Stimulated activated naive CD4-positive, alpha-beta T cell (primary cell): ENCODE data around the gene LTBP1.
A peak's percentile ranks its signal among the peaks of the same experiment; 100 is the strongest.
"Not testable (repeated sequence)": the region's sequence is repeated elsewhere in the genome, so short reads cannot be mapped to it uniquely, and the experiment has no call there.

ENCODE experiments used
- DNase-seq, 6 experiments: peaks; one replicate each; lab custom pipeline; 2025; lab: John Stamatoyannopoulos, UW

Gene LTBP1, protein sequence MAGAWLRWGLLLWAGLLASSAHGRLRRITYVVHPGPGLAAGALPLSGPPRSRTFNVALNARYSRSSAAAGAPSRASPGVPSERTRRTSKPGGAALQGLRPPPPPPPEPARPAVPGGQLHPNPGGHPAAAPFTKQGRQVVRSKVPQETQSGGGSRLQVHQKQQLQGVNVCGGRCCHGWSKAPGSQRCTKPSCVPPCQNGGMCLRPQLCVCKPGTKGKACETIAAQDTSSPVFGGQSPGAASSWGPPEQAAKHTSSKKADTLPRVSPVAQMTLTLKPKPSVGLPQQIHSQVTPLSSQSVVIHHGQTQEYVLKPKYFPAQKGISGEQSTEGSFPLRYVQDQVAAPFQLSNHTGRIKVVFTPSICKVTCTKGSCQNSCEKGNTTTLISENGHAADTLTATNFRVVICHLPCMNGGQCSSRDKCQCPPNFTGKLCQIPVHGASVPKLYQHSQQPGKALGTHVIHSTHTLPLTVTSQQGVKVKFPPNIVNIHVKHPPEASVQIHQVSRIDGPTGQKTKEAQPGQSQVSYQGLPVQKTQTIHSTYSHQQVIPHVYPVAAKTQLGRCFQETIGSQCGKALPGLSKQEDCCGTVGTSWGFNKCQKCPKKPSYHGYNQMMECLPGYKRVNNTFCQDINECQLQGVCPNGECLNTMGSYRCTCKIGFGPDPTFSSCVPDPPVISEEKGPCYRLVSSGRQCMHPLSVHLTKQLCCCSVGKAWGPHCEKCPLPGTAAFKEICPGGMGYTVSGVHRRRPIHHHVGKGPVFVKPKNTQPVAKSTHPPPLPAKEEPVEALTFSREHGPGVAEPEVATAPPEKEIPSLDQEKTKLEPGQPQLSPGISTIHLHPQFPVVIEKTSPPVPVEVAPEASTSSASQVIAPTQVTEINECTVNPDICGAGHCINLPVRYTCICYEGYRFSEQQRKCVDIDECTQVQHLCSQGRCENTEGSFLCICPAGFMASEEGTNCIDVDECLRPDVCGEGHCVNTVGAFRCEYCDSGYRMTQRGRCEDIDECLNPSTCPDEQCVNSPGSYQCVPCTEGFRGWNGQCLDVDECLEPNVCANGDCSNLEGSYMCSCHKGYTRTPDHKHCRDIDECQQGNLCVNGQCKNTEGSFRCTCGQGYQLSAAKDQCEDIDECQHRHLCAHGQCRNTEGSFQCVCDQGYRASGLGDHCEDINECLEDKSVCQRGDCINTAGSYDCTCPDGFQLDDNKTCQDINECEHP (N-terminal part only)

DNA sequence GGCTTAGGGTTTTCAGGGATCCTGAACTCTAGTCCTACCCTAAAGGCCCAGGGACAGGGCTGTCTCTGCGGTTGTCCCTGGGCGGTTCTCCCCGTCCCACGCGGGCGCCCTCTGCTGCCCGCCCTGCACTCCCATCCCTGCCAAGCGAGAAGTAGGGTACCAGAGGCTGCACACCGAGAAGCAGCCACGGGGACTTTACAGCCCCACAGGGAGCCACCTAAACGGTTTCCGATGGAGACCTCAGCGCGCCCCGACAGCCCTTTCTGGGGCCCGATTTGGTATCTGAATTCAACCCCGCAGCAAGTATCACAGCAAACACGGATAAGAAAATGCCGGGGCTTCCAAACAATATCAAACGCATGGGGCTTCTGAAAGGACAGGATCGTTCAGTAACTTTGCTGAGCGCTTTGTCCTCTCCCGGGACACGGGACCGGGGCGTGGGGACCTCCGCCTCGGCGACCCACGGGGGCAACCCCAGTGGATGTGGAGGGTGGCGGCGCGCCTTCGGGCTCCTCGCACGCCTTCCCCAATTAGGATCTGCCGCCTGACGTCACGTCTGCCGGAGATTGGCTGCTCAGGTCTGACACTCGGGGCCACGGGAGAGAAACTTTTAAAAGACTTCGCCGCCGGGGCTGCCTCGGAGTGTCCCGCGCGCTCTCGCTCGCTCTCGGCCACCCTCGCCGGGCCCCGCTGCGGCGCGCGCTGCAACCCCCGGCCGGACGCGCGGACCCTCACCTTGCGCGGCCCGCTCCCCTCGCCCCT is at the start of gene LTBP1:
LTBP1 (plus strand) TSS at position 640 of the 762 bp plus-strand sequence. CDS start 372 bp downstream, outside the sequence.
- DNase-seq: peak in 3 of 6 experiments; percentile 3 to 38 (median 11)

DNA sequence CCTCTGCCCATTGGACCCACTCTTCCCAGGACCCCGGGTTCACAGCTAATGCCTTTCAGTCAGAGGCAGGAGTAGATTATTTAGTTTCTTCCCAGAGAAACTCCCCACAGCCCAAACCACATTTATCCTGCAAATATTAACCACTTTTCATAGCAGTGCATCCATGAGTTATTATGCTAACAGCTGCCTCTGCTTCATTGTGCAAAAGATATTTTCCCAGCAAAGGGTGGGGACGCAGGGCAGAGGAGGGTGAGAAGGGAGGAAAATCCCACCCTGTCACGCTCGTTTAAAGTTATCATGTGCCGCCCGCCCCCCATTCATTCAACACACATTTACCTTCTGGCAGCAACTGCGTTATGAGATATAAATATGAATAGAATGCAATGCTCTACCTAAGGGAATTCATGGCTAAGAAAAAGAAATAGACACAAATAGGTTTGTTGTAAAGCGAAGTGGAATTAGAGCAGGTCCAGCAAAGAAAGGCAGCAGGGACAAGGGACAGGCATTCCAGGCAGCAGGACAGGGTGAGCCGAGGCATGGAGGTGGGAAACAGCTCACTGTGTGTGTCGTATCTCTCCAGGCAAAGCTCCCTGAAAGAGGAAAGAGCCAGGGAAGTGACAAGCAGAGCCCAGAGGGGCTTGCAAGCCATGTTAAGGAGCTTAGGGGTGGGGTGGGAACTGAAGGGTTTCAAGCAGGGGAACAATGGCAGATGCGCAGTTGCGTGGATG is 46.3 kb upstream of the LTBP1 start:
- no peak for DNase-seq

DNA sequence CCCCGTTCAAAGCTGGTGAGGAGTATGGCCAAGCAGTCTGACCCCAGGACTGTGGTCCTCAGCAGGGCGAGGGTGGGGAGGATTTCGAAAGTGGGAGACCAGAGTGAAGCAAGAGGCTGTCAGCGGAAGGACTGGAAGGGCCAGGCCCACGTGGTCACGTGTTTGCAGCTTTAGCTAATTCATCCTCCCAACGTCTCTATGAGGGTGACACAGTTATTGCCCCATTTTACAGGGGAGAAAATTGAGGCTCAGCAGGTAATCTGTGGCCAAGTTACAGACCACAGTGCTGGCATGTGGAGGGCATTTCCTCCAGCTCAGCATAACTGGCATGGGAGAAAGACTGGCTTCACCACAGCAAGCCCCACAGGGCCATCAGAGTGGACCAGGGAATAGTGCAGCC is 45.4 kb upstream of the LTBP1 start:
- DNase-seq: no peak

DNA sequence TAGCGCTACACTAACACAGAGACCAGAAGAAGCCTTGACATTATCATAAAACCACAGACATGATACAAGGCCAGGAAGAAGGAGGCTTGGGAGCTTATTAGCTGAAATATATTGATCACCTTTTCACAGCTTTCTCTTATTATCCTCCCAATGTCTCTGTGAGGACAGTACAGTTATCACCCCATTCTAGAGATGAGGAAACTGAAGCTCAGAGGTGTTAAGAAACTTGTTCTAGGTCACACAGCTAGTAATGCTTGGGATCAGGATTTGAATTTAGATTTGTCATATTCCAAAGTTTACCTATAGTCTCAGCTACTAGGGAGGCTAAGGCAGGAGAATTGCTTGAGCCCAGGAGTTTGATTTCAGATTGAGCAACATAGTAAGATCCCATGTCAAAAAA is 44.6 kb upstream of the LTBP1 start:
- DNase-seq: no peak

DNA sequence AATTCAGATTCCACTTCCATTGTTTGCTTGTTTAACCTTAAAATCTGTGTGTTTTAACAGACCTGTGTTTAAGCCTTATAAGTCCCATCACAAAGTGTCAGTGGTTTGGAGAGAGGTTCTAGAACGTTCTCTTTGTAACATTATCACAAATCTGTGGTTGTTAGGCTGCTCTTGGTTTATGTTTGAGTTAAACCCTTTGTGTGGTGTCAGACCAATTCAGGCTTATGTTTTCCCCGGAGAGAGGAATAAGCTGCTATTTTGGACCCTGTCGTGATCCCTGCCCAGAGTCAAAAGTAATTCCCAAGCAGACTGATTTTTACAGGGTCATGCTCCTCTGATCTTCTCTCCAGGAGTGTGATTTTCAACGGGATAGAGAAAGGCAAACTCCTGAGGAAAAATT is 43.8 kb upstream of the LTBP1 start:
- no peak for DNase-seq

DNA sequence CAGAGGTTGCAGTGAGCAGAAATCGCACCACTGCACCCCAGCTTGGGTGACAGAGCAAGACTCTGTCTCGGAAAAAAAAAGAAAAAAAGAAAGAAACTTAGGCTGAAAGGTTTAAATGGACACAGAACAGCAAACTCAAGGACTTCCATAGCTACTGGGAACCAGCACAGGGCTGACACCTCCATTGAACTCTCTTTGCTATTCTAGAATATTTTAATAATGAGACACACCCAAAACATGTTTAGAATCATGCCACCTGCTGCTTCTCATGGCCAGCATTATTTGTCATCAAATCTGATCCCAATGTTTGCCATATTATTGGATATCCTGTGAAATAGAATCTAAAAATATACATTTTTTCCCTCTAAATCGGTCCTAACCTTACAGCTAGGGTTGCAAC is 42.7 kb upstream of the LTBP1 start:
- no peak for DNase-seq

DNA sequence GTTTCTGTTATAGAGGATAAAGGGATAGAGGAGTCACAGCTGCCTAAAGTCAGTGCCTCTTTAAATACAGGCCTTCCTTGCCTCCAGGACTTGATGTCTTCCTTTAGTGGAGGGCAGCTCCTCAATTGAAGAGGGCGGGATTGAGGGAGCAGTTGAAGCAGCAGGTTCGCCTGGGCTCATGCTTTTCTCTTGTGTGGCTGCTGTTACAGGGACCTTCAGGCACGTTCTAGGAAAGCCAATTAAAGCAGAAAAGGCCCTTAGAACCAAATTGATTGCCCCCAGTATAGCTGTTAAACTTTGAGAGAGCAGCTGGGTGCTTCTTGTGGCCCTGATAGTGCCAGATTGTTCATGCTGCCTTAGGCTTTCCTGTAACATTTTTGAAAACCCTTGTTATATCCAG is 42.0 kb upstream of the LTBP1 start:
- DNase-seq: no peak

DNA sequence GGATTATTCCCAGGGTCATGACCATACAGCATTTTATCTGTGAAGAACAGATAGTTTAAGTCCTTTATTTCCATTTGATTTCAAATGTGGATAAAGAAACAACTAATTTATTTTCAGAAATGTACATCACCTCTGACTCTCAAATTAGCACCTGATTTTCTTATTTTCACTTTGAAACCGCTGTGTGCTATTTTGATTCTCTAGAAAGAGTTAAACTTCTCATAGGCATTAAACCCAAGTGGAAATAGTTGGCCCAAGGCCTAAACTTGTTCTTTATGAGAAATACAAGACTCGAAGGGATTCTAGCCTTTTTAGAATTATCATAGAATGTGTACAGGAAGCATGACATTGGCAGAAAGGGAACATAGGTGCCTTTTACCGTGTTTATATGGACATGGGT is 41.5 kb upstream of the LTBP1 start:
- no peak for DNase-seq

DNA sequence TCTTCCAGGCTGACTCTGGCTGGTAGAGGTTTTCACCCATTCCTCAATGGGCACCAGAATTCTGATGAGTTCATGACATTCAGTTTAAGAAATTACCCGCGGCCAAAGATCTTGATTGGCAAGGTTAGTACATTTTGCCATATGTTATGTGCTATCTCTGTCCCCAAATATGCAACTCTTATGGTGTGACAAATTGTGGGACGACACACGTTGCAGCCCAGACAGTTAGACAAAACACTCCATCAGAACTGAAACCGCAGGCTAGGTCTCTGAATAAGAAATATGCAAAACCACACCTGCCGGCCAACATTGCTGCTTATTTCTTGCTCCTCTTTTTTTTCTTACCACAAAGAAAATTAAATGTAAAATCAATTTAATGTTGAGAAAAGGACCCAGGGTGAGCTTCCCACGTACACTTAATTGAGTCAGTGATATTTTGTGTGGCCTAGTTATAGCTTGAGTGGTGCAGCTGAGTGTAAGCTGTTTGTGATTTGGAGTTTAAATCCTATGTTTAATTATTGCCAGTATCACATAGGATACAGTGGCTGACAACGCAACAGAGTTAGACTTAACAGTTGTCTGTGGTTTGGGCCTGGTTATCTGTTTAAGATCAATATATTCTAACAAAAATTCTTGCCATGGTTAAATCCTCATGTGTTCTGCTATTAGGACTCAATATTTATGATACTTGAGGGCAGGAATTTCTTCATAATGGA is 35.7 kb upstream of the LTBP1 start:
- no peak for DNase-seq

DNA sequence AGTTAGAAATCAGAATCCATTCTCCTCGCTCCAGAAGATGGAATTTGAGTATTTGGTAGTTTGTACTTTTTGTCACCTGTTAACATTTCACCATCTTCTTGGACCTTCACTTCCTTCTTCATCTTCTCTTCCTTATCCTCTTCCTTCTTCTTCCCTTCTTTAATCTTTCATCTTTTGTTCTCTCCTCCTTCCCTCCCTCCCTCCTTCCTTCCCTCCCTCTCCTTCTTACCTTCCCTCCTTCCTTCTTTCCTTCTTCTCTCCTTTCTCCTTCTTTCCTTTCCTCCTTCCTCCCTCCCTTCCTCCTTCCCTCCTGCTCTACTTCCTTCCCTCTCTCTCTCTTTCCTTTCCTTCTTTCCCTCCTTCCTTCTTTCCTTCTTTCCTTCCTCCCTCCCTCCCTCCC is 31.1 kb upstream of the LTBP1 start:
- no peak for DNase-seq

DNA sequence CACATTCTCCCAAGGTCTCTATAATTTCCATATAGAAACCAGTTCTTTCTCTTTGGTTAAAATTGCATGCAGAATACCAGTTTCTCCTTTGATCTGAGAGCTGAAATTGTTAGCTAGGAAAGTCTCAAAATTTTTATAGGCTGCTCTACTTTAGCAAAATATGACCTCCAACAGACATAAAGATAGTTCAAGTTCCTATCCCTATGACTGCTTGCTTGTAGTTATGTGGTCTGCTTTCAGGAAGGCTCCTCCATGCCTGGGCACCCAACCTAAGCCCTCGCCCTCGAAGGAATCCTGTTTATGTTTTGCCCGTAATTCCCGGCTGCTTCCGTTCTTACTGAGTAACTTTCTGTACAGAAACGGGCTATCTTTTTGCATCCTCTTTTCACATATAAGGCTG is 28.0 kb upstream of the LTBP1 start:
- no peak for DNase-seq

DNA sequence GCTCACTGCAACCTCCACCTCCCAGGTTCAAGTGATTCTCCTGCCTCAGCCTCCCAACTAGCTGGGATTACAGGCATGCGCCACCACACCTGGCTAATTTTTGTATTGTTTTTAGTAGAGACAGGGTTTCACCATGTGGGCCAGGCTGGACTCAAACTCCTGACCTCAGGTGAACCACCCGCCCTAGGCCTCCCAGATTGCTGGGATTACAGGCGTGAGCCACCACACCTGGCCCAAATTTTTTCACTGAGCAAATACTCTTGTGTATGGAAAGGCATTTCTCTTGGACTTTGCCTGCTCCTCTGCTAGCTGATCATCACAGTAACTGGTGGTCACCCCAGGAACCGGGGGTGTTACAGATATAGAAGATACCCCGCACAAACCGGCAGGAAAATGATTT is 26.9 kb upstream of the LTBP1 start:
- DNase-seq: not testable (repeated sequence)

DNA sequence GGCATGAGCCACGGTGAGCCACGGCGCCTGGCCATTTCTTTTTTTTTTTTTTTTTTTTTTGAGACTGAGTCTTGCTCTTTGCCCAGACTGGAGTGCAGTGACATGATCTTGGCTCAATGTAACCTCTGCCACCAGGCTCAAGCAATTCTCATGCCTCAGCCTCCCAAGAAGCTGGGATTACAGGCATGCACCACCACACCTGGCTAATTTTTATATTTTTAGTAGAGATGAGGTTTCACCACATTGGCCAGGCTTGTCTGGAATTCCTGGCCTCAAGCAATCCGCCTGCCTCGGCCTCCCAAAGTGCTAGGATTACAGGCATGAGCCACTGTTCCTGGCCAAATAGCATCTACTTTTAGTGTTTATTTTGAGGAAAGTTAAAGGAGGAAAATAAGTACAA is 25.3 kb upstream of the LTBP1 start:
- DNase-seq: not testable (repeated sequence)

DNA sequence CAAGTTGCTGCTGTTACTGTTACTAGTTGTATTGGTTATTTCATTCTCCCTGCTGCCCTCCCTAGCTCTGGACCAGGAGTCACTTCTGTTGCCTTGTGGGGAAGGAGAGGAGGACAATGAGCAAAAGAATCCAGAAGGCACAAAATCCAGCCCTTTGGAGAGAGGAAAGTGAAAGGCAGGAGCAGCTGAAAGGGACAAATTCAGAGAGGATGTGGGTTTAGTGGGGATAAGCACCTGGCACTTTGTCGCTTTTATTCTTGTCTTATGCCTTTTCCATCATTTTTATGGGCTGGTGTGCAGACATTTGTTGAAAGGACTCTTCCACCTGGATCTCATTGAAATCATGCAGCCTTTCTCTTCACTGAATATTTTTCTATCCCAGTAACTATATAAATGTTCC is 24.3 kb upstream of the LTBP1 start:
- no peak for DNase-seq

DNA sequence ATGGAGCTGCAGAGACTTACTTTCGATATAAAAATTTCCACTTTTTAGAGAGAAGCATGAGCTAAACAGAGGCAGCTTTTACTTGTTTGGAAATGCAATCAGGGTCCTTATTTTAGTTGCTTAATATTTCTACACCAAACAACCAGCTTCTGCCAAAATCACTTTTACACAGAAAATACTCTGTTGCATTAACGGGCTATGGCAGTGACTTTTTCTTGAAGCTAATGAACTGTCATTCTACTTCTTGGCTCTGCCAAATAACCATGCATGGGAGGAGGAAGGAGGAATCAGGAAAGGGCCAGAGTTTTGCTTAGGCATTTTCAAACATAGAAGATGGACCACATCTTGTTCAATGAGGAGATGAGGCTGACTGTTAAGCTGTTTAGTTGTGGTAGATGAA is 23.6 kb upstream of the LTBP1 start:
- no peak for DNase-seq

DNA sequence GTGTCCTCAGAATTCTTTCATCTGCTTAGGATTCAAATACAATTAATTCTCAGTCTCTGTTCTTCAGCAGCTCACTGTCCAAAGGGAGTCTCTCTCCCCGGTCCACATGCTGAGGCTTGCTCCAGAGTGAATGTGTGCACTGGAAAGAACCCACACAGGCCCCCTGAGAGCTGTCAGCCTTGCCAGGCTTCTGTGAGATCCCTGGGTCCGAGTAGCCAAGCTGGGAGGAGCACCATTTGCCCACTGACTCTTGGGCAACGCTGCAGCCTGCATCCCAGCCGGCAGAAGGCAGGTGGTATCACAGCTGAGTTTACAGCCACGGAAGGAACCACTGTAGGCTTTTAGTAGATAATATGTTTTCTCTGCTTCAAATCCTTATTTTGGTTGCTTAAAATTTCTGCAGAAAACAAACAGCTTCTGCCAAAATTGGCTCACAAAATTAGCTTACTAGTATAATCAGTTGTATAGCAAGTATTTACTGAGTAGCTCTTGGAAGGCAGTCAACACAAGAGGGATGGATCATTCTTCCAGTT is 21.4 kb upstream of the LTBP1 start:
- DNase-seq: no peak

DNA sequence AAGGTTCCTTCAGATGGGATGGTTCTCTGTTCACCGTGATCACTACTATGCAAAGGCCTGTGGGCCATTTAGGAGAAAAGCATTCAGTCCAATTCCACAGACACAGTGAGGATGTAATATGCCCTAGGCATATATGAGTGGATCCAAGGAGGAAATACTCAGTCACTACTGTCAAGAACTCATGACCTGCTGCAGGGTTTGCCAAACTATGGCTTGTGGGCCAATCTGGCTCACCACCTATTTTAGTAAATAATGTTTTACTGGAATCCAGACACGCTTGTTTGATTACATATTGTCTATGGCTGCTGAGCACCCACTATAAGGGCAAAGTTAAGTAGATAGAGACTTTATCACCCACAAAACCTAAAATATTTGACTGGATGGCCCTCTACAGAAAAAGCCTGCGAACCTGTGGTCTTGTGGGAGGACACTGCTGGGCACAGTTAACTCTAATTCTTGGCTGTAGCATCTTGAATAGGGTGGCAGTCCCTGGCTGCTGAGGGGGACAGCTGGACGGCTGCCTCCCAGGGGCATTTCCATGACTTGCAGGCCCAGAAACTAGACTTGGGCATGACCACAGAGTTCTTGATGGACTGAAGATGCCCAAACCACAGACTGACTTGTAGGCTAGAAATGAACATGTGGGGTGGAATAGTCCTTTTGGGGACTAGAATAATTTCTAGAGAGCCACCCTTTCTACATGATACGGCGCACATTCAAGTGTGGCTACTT is 20.6 kb upstream of the LTBP1 start:
- no peak for DNase-seq

DNA sequence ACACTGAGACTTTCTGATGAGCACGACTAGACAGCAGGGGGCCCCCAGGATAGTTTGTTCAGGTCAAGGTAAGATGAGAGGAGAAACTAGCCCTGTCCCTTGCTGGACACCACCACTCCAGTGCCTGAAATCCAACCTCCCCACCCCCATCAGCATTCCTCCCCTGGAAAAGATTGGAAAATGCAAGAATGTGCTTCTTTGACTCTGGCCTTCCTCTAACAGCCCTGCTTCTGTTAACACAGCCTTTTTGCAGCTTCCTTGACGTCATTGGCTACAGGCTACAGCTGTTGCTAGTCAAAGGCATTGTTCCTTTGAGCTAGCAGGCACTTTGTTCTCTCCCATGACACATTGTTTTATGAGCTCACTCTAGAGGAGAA is 20.1 kb upstream of the LTBP1 start:
- DNase-seq: no peak

DNA sequence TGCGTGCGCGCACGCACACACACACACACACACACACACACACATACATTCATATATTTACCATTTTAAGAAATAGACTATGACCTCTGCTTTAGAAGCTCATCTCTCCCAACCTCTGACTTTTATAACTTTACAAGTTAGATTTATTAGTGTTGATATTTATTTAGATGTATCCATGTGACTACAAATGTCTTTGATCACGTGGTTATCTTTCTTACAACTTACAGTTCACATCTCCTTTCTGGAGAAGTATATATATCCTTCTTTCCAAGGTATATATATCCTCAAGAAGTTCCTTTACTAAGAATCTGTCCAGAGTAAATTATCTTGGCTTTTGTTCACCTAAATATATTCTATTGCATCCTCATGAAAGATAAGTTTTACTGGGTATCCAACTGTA is 16.3 kb upstream of the LTBP1 start:
- no peak for DNase-seq
